HepG2 (cell line): ENCODE results near the gene SLC13A5. TPM values are rescaled to one million over a fixed set of nuclear protein-coding genes. Genes with fewer than 3 reads are reported as not detected.
A peak's percentile ranks its signal among the peaks of the same experiment; 100 is the strongest.

Experiments used
- ATAC-seq: fragments of 200-7000 bp; cut with Tn5 transposase; 3 replicates; pipeline ENCODE4 v1.9.1; 2020; ENCODE audit warnings: mild to moderate bottlenecking, moderate library complexity
- BruUV-seq: library from RNA; stranded (reverse); fragments of 400-500 nt; replicated peaks from 2 replicates; lab custom pipeline; 2021; lab: Mats Ljungman, UMichigan
- CTCF ChIA-PET: fragments of 300-600 bp; formaldehyde crosslinking; extraction: SDS; loops from one replicate; lab custom pipeline; 2021; ENCODE audit warnings: low total read pairs, inconsistent platforms, low intra/inter-chr PET ratio; lab: Yijun Ruan, JAX
- POLR2A ChIA-PET: fragments of 350-600 bp; sonication (Branson Sonifier 250); formaldehyde crosslinking; loops from one replicate; lab custom pipeline; 2020; ENCODE audit warnings: antibody characterized with exemption, inconsistent platforms; lab: Yijun Ruan, JAX
- DNase-seq: peaks from one replicate; pipeline ENCODE4 v3.0.0-alpha.2; 2015; ENCODE audit warnings: low spot score
- FAIRE-seq: peaks from 3 replicates; lab custom pipeline; 2011; peaks lifted over from hg19 to GRCh38; lab: Jason Lieb, UNC
- H2AFZ ChIP-seq: one replicate; pipeline ENCODE4 v1.6.1; 2011; ENCODE audit warnings: low read length, inconsistent platforms
- H3K27ac ChIP-seq: fragments of 300-600 bp; 3 replicates; pipeline ENCODE4 v1.8.0; 2011; ENCODE audit warnings: mixed run types, mild to moderate bottlenecking, mixed read lengths, low read length, inconsistent platforms; ENCODE audit not compliant: insufficient read depth; ENCODE audit errors: extremely low read length
- H3K27me3 ChIP-seq, 2 experiments: fragments of 200-600 bp in 1 of 2; 2 replicates in 1 of 2; 3 replicates in 1 of 2; pipeline versions ENCODE4 v1.6.0 to v1.8.0; 2011; ENCODE audit warnings: low read length in 2 of 2, mild to moderate bottlenecking in 2 of 2, moderate library complexity in 2 of 2, inconsistent platforms in 1 of 2; ENCODE audit not compliant: insufficient read depth in 2 of 2, control insufficient read depth in 1 of 2
- H3K36me3 ChIP-seq, 2 experiments: fragments of 200-600 bp in 1 of 2; replicated peaks in 1 of 2; 2 replicates in 1 of 2; 3 replicates in 1 of 2; pipeline versions ENCODE4 v1.5.1 to v1.8.0; 2011; ENCODE audit warnings: low read length in 2 of 2, inconsistent platforms in 1 of 2; ENCODE audit not compliant: insufficient read depth in 2 of 2, control insufficient read depth in 1 of 2
- H3K4me1 ChIP-seq: 2 replicates; pipeline ENCODE4 v1.5.1; 2012; ENCODE audit warnings: low read length, inconsistent platforms; ENCODE audit not compliant: insufficient read depth
- H3K4me2 ChIP-seq: 2 replicates; pipeline ENCODE4 v1.6.0; 2011; ENCODE audit warnings: low read depth, low read length, inconsistent platforms
- H3K4me3 ChIP-seq, 3 experiments: fragments of 200-600 bp in 1 of 3; sonication (generic), shearing (Covaris generic) in 1 of 3; replicated peaks in 1 of 3; 2 replicates each; pipeline ENCODE4 v1.5.1; 2011 to 2016; ENCODE audit warnings: low read length in 3 of 3, inconsistent platforms in 2 of 3, low read depth in 2 of 3, mild to moderate bottlenecking in 2 of 3, control low read depth in 1 of 3, mixed read lengths in 1 of 3; ENCODE audit not compliant: insufficient read depth in 1 of 3
- H3K79me2 ChIP-seq: one replicate; pipeline ENCODE4 v1.6.1; 2011; ENCODE audit warnings: low read length, inconsistent platforms; ENCODE audit not compliant: insufficient read depth
- H3K9ac ChIP-seq: 2 replicates; pipeline ENCODE4 v1.6.0; 2011; ENCODE audit warnings: mild to moderate bottlenecking, low read depth, low read length, inconsistent platforms; ENCODE audit not compliant: insufficient read depth
- H3K9me3 ChIP-seq: 2 replicates; pipeline ENCODE4 v1.5.1; 2012; ENCODE audit warnings: mild to moderate bottlenecking, low read length
- H4K20me1 ChIP-seq: 2 replicates; pipeline ENCODE4 v1.6.0; 2011; ENCODE audit warnings: inconsistent platforms, mild to moderate bottlenecking, low read length, moderate library complexity; ENCODE audit not compliant: insufficient read depth
- ATF5 ChIP-seq: sonication (generic); formaldehyde crosslinking; IDR thresholded peaks from 2 replicates; pipeline ENCODE4 v1.4.0; 2020; ENCODE audit warnings: mild to moderate bottlenecking, low read depth, missing genetic modification reagents
- MED13 ChIP-seq: sonication (generic); formaldehyde crosslinking; IDR thresholded peaks from 2 replicates; pipeline ENCODE4 v1.5.0; 2020; ENCODE audit warnings: missing genetic modification reagents
- STAG1 ChIP-seq: sonication (generic); formaldehyde crosslinking; IDR thresholded peaks from 2 replicates; pipeline ENCODE4 v1.4.0; 2020; ENCODE audit warnings: missing genetic modification reagents
- ZHX1 ChIP-seq: sonication (generic); formaldehyde crosslinking; IDR thresholded peaks from 2 replicates; pipeline ENCODE4 v1.8.1; 2022; ENCODE audit warnings: low read depth, mild to moderate bottlenecking, missing genetic modification reagents
- WGBS: methylation state at CpG from one replicate; pipeline ENCODE4 v1.1.6; 2017; ENCODE audit warnings: low lambda C conversion rate; 5-methylcytosine and 5-hydroxymethylcytosine counted together
- in situ Hi-C: cut with HindIII; loops from 2 replicates; pipeline ENCODE4 v1.10.0; 2017; ENCODE audit warnings: low pct_unique_long_range_greater_than_20kb; ENCODE audit not compliant: extremely low pct_ligation_motif_present
- intact Hi-C: fragments of 100-400 bp; cut with micrococcal nuclease; formaldehyde crosslinking; loops from one replicate; pipeline ENCODE4 v1.10.0; 2022; ENCODE audit not compliant: unreplicated experiment
- polyA plus RNA-seq, 8 experiments: library from polyadenylated mRNA; depleted of rRNA in 3 of 8; stranded (reverse) in 7 of 8; unstranded in 1 of 8; fragments of >200 nt; fragmentation: Illumina TruSeq in 4 of 8; extraction: Trizol in 4 of 8; gene quantifications; 2 replicates each; pipeline versions ENCODE4 v1.2.1 to v1.2.3, GENCODE V29; 2011 to 2016; ENCODE audit warnings: low read depth in 4 of 8, missing spikeins in 1 of 8, mixed read lengths in 1 of 8; ENCODE audit not compliant: insufficient read depth in 1 of 8
- total RNA-seq, 5 experiments: library from RNA; depleted of rRNA; stranded (reverse); fragments of >200 nt; fragmentation: Illumina TruSeq; extraction: Trizol; gene quantifications; 2 replicates each; pipeline ENCODE4 v1.2.3, GENCODE V29; 2016; ENCODE audit warnings: low read depth in 1 of 5
- TF ChIP-seq, protein P1 (sequence below): sonication (generic); formaldehyde crosslinking; IDR thresholded peaks from 2 replicates; pipeline ENCODE4 v1.5.0; 2020; ENCODE audit warnings: mild to moderate bottlenecking, missing genetic modification reagents, moderate library complexity

SLC13A5 gene
- total and polyA plus RNA-seq, 2 of the 13 experiments (the other 11 are each of a cell fraction or from before 2014, with no cell fraction given) = 42.8 to 310 TPM

- POLR2A ChIA-PET = no interaction called here
- no peaks in the 10 kb centered on the region for H3K36me3 ChIP-seq
- FAIRE-seq (no peak), DNase-seq (no peak), ATAC-seq (no peak)
- H3K4me1 ChIP-seq = peaks cover 27% of the 10 kb centered on the region
- no peak overlapping the region for H3K27ac ChIP-seq
- TF ChIP-seq, protein P1, sequence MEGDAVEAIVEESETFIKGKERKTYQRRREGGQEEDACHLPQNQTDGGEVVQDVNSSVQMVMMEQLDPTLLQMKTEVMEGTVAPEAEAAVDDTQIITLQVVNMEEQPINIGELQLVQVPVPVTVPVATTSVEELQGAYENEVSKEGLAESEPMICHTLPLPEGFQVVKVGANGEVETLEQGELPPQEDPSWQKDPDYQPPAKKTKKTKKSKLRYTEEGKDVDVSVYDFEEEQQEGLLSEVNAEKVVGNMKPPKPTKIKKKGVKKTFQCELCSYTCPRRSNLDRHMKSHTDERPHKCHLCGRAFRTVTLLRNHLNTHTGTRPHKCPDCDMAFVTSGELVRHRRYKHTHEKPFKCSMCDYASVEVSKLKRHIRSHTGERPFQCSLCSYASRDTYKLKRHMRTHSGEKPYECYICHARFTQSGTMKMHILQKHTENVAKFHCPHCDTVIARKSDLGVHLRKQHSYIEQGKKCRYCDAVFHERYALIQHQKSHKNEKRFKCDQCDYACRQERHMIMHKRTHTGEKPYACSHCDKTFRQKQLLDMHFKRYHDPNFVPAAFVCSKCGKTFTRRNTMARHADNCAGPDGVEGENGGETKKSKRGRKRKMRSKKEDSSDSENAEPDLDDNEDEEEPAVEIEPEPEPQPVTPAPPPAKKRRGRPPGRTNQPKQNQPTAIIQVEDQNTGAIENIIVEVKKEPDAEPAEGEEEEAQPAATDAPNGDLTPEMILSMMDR (CRISPR knock-in tag) = peak; percentile 51
- TF ChIP-seq ATF5 (no peak), ZHX1 (no peak), MED13 (no peak), STAG1 (CRISPR knock-in tag) (peak; percentile 60)
- 39% methylated on average over 6 of the region's 6 CpGs for WGBS
- H3K9me3 ChIP-seq = no peaks in the 10 kb centered on the region
- intact Hi-C loops (no loop called here), in situ Hi-C loops (no loop called here)
- no peak overlapping the region for H3K9ac ChIP-seq
- H3K27me3 ChIP-seq = no peaks in the 10 kb centered on the region
- no peak overlapping the region for H3K4me2 ChIP-seq
- BruUV-seq = no TSS peak
- no peak overlapping the region for H2AFZ ChIP-seq
- H3K79me2 ChIP-seq = no peaks in the 10 kb centered on the region
- CTCF ChIA-PET = no interaction called here
- no peaks in the 10 kb centered on the region for H4K20me1 ChIP-seq
- H3K4me3 ChIP-seq = no peak overlapping the region
Observed at GRCh38 chr17:6749519-6749918, 36.4 kb upstream of the SLC13A5 start.
